Stimulated activated CD8-positive, alpha-beta memory T cell treated with anti-CD3 and anti-CD28 coated beads, Interleukin-12 subunit alpha, Interleukin-12 subunit beta, amount 100 ng/mL, for 24 hours (primary cell): ENCODE results near the gene KPTN.

Experiments used
- DNase-seq: peaks from one replicate; pipeline ENCODE4 v3.0.0-alpha.2; 2020; ENCODE audit errors: extremely low read depth

The KPTN gene

GRCh38 chr19:47509170-47509847, 25.3 kb upstream of the KPTN start:
- DNase-seq: no peak

- DNase-seq: no peak
Measured at GRCh38 chr19:47508721-47509120, 24.7 kb upstream of the KPTN start.

- no peak for DNase-seq
Measured at GRCh38 chr19:47507924-47508553, 24.0 kb upstream of the KPTN start.

- DNase-seq: no peak
Measured at GRCh38 chr19:47507012-47507411, 23.0 kb upstream of the KPTN start.

GRCh38 chr19:47506459-47506858, 22.4 kb upstream of the KPTN start:
- DNase-seq: no peak

- DNase-seq: no peak
Measured at GRCh38 chr19:47505506-47505905, 21.5 kb upstream of the KPTN start.

GRCh38 chr19:47503826-47504150, 19.8 kb upstream of the KPTN start:
- no peak for DNase-seq

- no peak for DNase-seq
Measured at GRCh38 chr19:47503130-47503825, 19.3 kb upstream of the KPTN start.

- no peak for DNase-seq
Measured at GRCh38 chr19:47499863-47500830, 16.1 kb upstream of the KPTN start.

GRCh38 chr19:47499371-47499770, 15.4 kb upstream of the KPTN start:
- no peak for DNase-seq

- DNase-seq: no peak
Measured at GRCh38 chr19:47498561-47498960, 14.5 kb upstream of the KPTN start.

- DNase-seq: no peak
Measured at GRCh38 chr19:47497821-47498520, 14.0 kb upstream of the KPTN start.

GRCh38 chr19:47497050-47497766, 13.2 kb upstream of the KPTN start:
- no peak for DNase-seq

- no peak for DNase-seq
Measured at GRCh38 chr19:47495478-47496372, 11.7 kb upstream of the KPTN start.

- no peak for DNase-seq
Measured at GRCh38 chr19:47494729-47495128, 10.7 kb upstream of the KPTN start.

GRCh38 chr19:47494211-47494547, 10.2 kb upstream of the KPTN start:
- DNase-seq: no peak

- DNase-seq: no peak
Measured at GRCh38 chr19:47493378-47494210, 9.6 kb upstream of the KPTN start.

GRCh38 chr19:47492571-47493377, 8.8 kb upstream of the KPTN start:
- no peak for DNase-seq
